Colonic mucosa (tissue), 4 donors: ENCODE measurements around the gene GRM7. TPM values are rescaled to one million over a fixed set of nuclear protein-coding genes. Genes with fewer than 3 reads are reported as not detected.

Experiments used
- DNase-seq: peaks from one replicate; pipeline ENCODE4 v3.0.0-alpha.2; 2020
- H3K27ac ChIP-seq: fragments of 200-600 bp; one replicate; pipeline ENCODE4 v1.8.0; 2021
- H3K27me3 ChIP-seq: fragments of 200-600 bp; one replicate; pipeline ENCODE4 v1.8.0; 2021
- H3K36me3 ChIP-seq: fragments of 200-600 bp; one replicate; pipeline ENCODE4 v1.8.0; 2021
- H3K4me1 ChIP-seq: fragments of 200-600 bp; one replicate; pipeline ENCODE4 v1.8.0; 2021; ENCODE audit warnings: mild to moderate bottlenecking
- H3K4me3 ChIP-seq: fragments of 200-600 bp; one replicate; pipeline ENCODE4 v1.8.0; 2021
- H3K9ac ChIP-seq, 2 donors: one replicate each; pipeline ENCODE4 v1.7.0; 2013; ENCODE audit warnings: control low read depth in 2 of 2, low read depth in 2 of 2, low read length in 2 of 2
- H3K9me3 ChIP-seq: fragments of 200-600 bp; one replicate; pipeline ENCODE4 v1.8.0; 2021
- intact Hi-C: fragments of 100-400 bp; cut with DNase I; formaldehyde crosslinking; loops from one replicate; pipeline ENCODE4 v1.14.1; 2022
- total RNA-seq, 2 donors: library from RNA; stranded (reverse); fragmentation: NEBNext Ultra II Directional in 1 of 2; extraction: Animal tissue kit (Norgen Biotek cat#: 25700) in 1 of 2; gene quantifications; one replicate each; pipeline ENCODE4 v1.2.1, GENCODE V29; 2021
- TF ChIP-seq, protein P1 (sequence below): fragments of 200-600 bp; IDR thresholded peaks from one replicate; pipeline ENCODE4 v1.8.0; 2022; ENCODE audit warnings: antibody characterized with exemption, mild to moderate bottlenecking
- donor health status: healthy.
- donor health status: DM: no; HTN: no; CAD: no.
- donor health status: DM: no; HTN: no; CAD: no.

GRM7 gene
- total RNA-seq, 2 donors from 2014 or later, result 0.15 to 0.66 TPM

DNA sequence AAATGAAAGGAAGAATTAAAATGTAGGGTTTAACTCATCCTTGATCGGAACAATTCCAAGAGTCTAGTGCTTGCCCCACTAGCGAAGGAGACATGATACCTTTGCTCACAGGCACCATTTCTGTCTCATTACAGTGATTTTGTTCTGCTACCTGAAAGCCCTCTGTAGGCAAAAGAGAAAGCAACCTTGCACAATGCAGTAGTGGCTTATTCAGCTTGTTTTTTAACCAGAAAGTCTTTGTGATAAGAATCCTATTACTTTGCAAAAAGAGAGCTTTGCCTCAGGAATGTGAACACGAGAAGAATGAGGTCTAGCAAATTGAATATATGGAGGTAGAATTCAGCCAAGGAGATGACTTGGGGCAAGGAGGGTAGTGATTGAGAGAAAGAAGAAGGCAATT is 684.4 kb downstream of the GRM7 start:
- TF ChIP-seq, protein P1, sequence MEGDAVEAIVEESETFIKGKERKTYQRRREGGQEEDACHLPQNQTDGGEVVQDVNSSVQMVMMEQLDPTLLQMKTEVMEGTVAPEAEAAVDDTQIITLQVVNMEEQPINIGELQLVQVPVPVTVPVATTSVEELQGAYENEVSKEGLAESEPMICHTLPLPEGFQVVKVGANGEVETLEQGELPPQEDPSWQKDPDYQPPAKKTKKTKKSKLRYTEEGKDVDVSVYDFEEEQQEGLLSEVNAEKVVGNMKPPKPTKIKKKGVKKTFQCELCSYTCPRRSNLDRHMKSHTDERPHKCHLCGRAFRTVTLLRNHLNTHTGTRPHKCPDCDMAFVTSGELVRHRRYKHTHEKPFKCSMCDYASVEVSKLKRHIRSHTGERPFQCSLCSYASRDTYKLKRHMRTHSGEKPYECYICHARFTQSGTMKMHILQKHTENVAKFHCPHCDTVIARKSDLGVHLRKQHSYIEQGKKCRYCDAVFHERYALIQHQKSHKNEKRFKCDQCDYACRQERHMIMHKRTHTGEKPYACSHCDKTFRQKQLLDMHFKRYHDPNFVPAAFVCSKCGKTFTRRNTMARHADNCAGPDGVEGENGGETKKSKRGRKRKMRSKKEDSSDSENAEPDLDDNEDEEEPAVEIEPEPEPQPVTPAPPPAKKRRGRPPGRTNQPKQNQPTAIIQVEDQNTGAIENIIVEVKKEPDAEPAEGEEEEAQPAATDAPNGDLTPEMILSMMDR, result no peak
- no peak overlapping the region for H3K27ac ChIP-seq
- DNase-seq, result no peak
- H3K9ac ChIP-seq, result no peak overlapping the region
- H3K36me3 ChIP-seq, result no peaks in the 10 kb centered on the region
- H3K4me1 ChIP-seq, result no peaks in the 10 kb centered on the region
- H3K9me3 ChIP-seq, result no peaks in the 10 kb centered on the region
- no peaks in the 10 kb centered on the region for H3K27me3 ChIP-seq
- intact Hi-C loops, result loop anchor here (10.0 kb wide), 1 partner anchor 251 kb away; no protein-coding TSS in a partner anchor
- H3K4me3 ChIP-seq, result no peak overlapping the region

DNA sequence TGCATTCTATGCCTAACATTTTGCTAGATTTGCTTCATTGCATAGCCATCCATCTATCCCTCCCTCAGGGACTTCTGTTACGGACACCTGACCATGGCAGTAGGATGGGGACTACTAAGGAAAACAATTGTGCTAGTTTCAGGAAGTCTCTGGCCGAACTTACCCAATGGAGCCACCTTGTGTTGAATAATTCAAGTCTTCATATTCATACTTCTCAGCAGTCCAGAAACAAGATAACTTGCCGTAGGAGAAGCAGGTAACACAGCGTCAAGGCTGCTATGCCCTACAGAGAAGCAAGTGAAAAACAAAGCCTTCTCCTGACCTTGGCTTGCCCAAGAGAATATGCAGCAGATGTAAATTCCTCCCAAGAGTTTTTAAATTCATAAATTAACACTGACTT is 685.3 kb downstream of the GRM7 start:
- no peaks in the 10 kb centered on the region for H3K9me3 ChIP-seq
- H3K9ac ChIP-seq, result no peak overlapping the region
- no peaks in the 10 kb centered on the region for H3K4me1 ChIP-seq
- intact Hi-C loops, result loop anchor here (10.0 kb wide), 1 partner anchor 251 kb away; no protein-coding TSS in a partner anchor
- H3K27ac ChIP-seq, result no peak overlapping the region
- H3K27me3 ChIP-seq, result no peaks in the 10 kb centered on the region
- no peak overlapping the region for H3K4me3 ChIP-seq
- DNase-seq, result no peak
- H3K36me3 ChIP-seq, result no peaks in the 10 kb centered on the region
- TF ChIP-seq, protein P1, result no peak

DNA sequence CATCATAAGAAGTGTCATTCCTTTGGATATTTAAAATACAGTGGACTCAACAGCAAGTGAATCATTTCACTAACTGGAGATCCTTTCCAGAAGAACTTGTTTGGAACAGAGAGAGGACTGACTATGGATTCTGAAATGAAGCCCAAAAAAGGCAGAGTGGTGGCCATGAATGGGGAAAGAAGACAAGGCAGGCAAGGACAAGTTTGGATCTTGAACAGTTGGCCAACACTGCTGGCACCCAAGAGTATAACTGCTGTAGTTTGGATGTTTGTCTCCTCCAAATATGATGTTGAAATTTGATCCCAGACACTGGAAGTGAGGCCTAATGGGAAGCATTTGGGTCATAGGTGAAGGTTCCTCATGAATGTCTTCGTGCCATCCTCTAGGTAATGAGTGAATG is 686.9 kb downstream of the GRM7 start:
- Histone ChIP-seq H3K9ac (no peak overlapping the region), H3K36me3 (no peaks in the 10 kb centered on the region), H3K4me1 (no peaks in the 10 kb centered on the region), H3K4me3 (no peak overlapping the region), H3K9me3 (no peaks in the 10 kb centered on the region), H3K27me3 (no peaks in the 10 kb centered on the region), H3K27ac (no peak overlapping the region)
- TF ChIP-seq, protein P1, result no peak
- intact Hi-C loops, result loop anchor here (10.0 kb wide), 1 partner anchor 253 kb away; no protein-coding TSS in a partner anchor
- no peak for DNase-seq

DNA sequence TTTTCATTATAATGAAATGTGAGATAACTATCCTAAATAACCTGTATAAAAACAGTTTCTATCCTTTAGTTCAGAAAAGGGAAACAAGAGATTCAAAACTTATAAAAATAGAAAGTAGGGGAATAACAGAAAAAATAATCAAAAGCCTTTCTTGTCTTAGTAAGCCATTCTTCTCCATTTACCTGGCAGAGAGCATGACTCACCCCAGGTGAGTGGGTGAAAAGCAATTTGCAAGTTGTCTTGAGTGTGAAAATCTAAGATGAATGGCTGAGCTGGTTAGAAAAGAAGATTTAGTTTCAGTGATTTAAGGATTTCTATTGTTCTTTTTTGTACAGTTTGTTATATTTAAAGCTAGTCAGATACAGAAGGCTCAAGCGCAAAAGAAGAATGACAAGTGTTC is 702.0 kb downstream of the GRM7 start:
- no peak for DNase-seq
- H3K27me3 ChIP-seq, result no peaks in the 10 kb centered on the region

DNA sequence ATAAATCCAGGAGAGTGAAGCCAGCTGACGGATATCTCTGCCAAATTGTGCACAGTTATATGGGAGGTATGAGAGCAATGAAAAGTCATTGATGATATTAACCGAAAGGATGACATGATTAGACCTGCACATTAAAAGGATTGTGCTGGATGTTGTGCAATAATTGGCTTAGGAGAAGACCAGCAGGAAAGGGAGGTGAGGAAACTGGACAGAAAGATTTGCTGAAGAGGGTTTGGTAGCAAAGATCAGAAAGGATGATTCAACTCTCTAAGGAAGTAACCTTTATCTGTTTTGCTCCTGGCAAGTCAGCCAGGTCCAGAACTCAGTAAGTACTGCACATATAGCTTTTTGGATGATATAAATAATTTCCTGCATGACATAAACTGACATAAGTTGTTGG is 704.7 kb downstream of the GRM7 start:
- TF ChIP-seq, protein P1, result no peak
- Histone ChIP-seq H3K9me3 (no peaks in the 10 kb centered on the region), H3K4me1 (no peaks in the 10 kb centered on the region), H3K9ac (no peak overlapping the region), H3K36me3 (no peaks in the 10 kb centered on the region), H3K27ac (no peak overlapping the region), H3K4me3 (no peak overlapping the region), H3K27me3 (no peaks in the 10 kb centered on the region)
- DNase-seq, result no peak
- intact Hi-C loops, result no loop called here

More for the DNA sequence above, 702.0 kb downstream of the GRM7 start:
- TF ChIP-seq, protein P1, result no peak
- H3K9me3 ChIP-seq, result no peaks in the 10 kb centered on the region
- intact Hi-C loops, result no loop called here
- no peak overlapping the region for H3K4me3 ChIP-seq
- no peaks in the 10 kb centered on the region for H3K36me3 ChIP-seq
- no peaks in the 10 kb centered on the region for H3K4me1 ChIP-seq
- no peak overlapping the region for H3K27ac ChIP-seq
- no peak overlapping the region for H3K9ac ChIP-seq

DNA sequence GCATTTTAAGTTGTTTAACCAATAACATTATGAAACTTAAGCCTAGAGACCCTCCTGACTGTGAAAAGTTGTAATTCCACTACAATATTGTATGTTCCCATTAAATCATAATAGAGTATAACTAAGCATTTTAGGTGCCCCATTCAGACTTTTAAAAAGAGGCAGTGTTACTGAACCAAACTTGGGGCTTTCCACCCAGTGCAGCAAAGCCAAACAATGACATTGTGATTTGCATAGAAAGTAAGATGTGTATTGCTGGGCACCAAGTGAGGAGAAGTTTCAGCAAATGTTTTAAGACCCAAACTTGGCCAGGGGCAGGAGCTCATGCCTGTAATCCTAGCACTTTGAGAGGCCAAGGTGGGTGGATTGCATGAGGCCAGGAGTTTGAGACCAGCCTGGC is 706.2 kb downstream of the GRM7 start:
- no peaks in the 10 kb centered on the region for H3K36me3 ChIP-seq
- no peaks in the 10 kb centered on the region for H3K4me1 ChIP-seq
- H3K4me3 ChIP-seq, result no peak overlapping the region
- H3K9me3 ChIP-seq, result no peaks in the 10 kb centered on the region
- H3K9ac ChIP-seq, result no peak overlapping the region
- TF ChIP-seq, protein P1, result no peak
- no peak overlapping the region for H3K27ac ChIP-seq
- intact Hi-C loops, result no loop called here
- no peaks in the 10 kb centered on the region for H3K27me3 ChIP-seq
- no peak for DNase-seq
